ENCODE results near the gene ABLIM1. TPM values are rescaled to one million over a fixed set of nuclear protein-coding genes. Genes with fewer than 3 reads are reported as not detected.

ABLIM1 gene
- total and polyA plus RNA-seq, 8 donors, result 52.7 to 195 (median 65.5) TPM

- no peaks in the 10 kb centered on the region for H3K27me3 ChIP-seq
- H3K9me3 ChIP-seq, result no peaks in the 10 kb centered on the region
- intact Hi-C loops (cut with DNase I), result loop anchor here in 1 of 2 donors (5.0 to 10.0 kb wide), 2 partner anchors 151 to 233 kb away; no protein-coding TSS in a partner anchor
- H3K27ac ChIP-seq, result peak overlapping the region; percentile 42 to 51
- peak; percentile 48 for ATAC-seq
- H3K4me1 ChIP-seq, result peaks cover 8 to 15% of the 10 kb centered on the region in 2 donors
- TF ChIP-seq CTCF (IDR thresholded peaks at IDR 0.05), result no peak
- DNase-seq, result no peak
- H3K4me3 ChIP-seq, result no peak overlapping the region
- peaks cover 0 to 3% of the 10 kb centered on the region in 2 donors for H3K36me3 ChIP-seq
Measured at GRCh38 chr10:114551636-114551972, 106.5 kb downstream of the ABLIM1 start.

- Histone ChIP-seq H3K4me3 (peak overlapping the region in 1 of 2 donors; percentile 3), H3K4me1 (peaks cover 8 to 15% of the 10 kb centered on the region in 2 donors), H3K27me3 (no peaks in the 10 kb centered on the region), H3K36me3 (peaks cover 0 to 3% of the 10 kb centered on the region in 2 donors), H3K9me3 (no peaks in the 10 kb centered on the region), H3K27ac (peak overlapping the region; percentile 28 to 51)
- ATAC-seq, result peak; percentile 73
- DNase-seq, result peak in 3 of 4 donors; percentile 66 to 88 (median 82)
- peak; percentile 24 to 48 for TF ChIP-seq CTCF (IDR thresholded peaks at IDR 0.05)
- intact Hi-C loops (cut with DNase I), result loop anchor here in 1 of 2 donors (5.0 to 10.0 kb wide), 2 partner anchors 151 to 234 kb away; no protein-coding TSS in a partner anchor
Measured at GRCh38 chr10:114550756-114551635, 107.1 kb downstream of the ABLIM1 start.

- intact Hi-C loops (cut with DNase I), result no loop called here
- peaks cover 0 to 12% of the 10 kb centered on the region in 2 donors for H3K36me3 ChIP-seq
- H3K27me3 ChIP-seq, result no peaks in the 10 kb centered on the region
- no peak overlapping the region for H3K4me3 ChIP-seq
- TF ChIP-seq CTCF (IDR thresholded peaks at IDR 0.05), result peak in 1 of 2 donors; percentile 27
- H3K9me3 ChIP-seq, result no peaks in the 10 kb centered on the region
- peak in 1 of 4 donors; percentile 55 for DNase-seq
- peaks cover 8 to 15% of the 10 kb centered on the region in 2 donors for H3K4me1 ChIP-seq
- ATAC-seq, result peak; percentile 73
- H3K27ac ChIP-seq, result no peak overlapping the region
Measured at GRCh38 chr10:114548662-114549061, 109.4 kb downstream of the ABLIM1 start.

GRCh38 chr10:114547514-114547913 is 110.6 kb downstream of the ABLIM1 start:
- H3K27ac ChIP-seq, result no peak overlapping the region
- no peaks in the 10 kb centered on the region for H3K9me3 ChIP-seq
- peaks cover 0 to 14% of the 10 kb centered on the region in 2 donors for H3K36me3 ChIP-seq
- no peak overlapping the region for H3K4me3 ChIP-seq
- H3K27me3 ChIP-seq, result no peaks in the 10 kb centered on the region
- ATAC-seq, result no peak
- DNase-seq, result peak in 1 of 4 donors; percentile 78
- TF ChIP-seq CTCF (IDR thresholded peaks at IDR 0.05), result no peak
- intact Hi-C loops (cut with DNase I), result no loop called here
- H3K4me1 ChIP-seq, result peaks cover 8 to 22% of the 10 kb centered on the region in 2 donors

GRCh38 chr10:114547056-114547455 is 111.0 kb downstream of the ABLIM1 start:
- no peaks in the 10 kb centered on the region for H3K9me3 ChIP-seq
- ATAC-seq (no peak), DNase-seq (no peak)
- peaks cover 6 to 23% of the 10 kb centered on the region in 2 donors for H3K4me1 ChIP-seq
- H3K36me3 ChIP-seq, result peaks cover 0 to 14% of the 10 kb centered on the region in 2 donors
- H3K27me3 ChIP-seq, result no peaks in the 10 kb centered on the region
- H3K4me3 ChIP-seq, result no peak overlapping the region
- TF ChIP-seq CTCF (IDR thresholded peaks at IDR 0.05), result no peak
- intact Hi-C loops (cut with DNase I), result no loop called here
- no peak overlapping the region for H3K27ac ChIP-seq

All from left lung (tissue), 10 donors.